HEK293T (cell line): ENCODE data around the gene ANKRD63.

Source experiments
- CTBP1 ChIP-seq: fragments of 450-650 bp; IDR thresholded peaks from 2 replicates; pipeline ENCODE4 v1.6.1; 2016; ENCODE audit warnings: borderline replicate concordance
- FOXA1 ChIP-seq: fragments of 450-650 bp; IDR thresholded peaks from 2 replicates; pipeline ENCODE4 v1.6.1; 2016; ENCODE audit warnings: mild to moderate bottlenecking
- FOXM1 ChIP-seq: fragments of 450-650 bp; IDR thresholded peaks from 2 replicates; pipeline ENCODE4 v1.6.1; 2017; ENCODE audit warnings: mild to moderate bottlenecking, borderline replicate concordance
- LEF1 ChIP-seq: fragments of 450-650 bp; IDR thresholded peaks from 2 replicates; pipeline ENCODE4 v1.6.1; 2017; ENCODE audit warnings: mild to moderate bottlenecking, borderline replicate concordance
- TF ChIP-seq, protein P1 (sequence below): fragments of 450-650 bp; IDR thresholded peaks from 2 replicates; pipeline ENCODE4 v1.6.1; 2016

DNA sequence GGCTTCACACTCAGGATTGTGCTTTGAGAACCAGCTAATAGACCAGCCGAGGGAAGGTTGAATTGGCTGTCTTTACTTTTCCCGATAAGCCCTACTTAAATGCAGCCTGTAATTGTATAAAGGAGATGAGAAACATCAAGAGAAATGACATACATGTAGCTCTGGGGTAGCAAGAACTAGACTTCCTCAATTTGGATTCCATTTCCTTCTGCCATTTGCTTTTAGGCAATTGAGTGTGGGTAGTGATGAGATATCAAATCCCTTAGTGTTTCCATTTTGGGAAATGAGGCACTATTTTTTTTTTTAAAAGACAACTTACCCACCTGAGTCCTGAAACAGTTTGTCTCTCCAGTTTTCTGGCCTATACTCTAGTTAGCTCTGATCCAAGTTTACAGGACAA, 42.8 kb upstream of the ANKRD63 start:
- TF ChIP-seq CTBP1 (no peak), FOXM1 (no peak), LEF1 (no peak), FOXA1 (no peak)
- TF ChIP-seq, protein P1, sequence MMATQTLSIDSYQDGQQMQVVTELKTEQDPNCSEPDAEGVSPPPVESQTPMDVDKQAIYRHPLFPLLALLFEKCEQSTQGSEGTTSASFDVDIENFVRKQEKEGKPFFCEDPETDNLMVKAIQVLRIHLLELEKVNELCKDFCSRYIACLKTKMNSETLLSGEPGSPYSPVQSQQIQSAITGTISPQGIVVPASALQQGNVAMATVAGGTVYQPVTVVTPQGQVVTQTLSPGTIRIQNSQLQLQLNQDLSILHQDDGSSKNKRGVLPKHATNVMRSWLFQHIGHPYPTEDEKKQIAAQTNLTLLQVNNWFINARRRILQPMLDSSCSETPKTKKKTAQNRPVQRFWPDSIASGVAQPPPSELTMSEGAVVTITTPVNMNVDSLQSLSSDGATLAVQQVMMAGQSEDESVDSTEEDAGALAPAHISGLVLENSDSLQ, result no peak
